H1 (cell line): Measurements from ENCODE around the gene BSG. TPM values are rescaled to one million over a fixed set of nuclear protein-coding genes. Genes with fewer than 3 reads are reported as not detected.

ENCODE experiments used
- CTCF ChIA-PET: fragments of 300-600 bp; sonication (Branson Sonifier 250); formaldehyde crosslinking; loops from one replicate; lab custom pipeline; 2021; ENCODE audit not compliant: partially characterized antibody; lab: Charles Lee
- POLR2A ChIA-PET: fragments of 300-600 bp; sonication (Branson Sonifier 250); formaldehyde crosslinking; loops from one replicate; lab custom pipeline; 2021; ENCODE audit warnings: inconsistent platforms; ENCODE audit not compliant: partially characterized antibody; lab: Charles Lee
- DNase-seq, 2 experiments: peaks; one replicate each; pipeline versions ENCODE4 v3.0.0 to v3.0.0-alpha.2; 2010 to 2022; ENCODE audit warnings: low spot score in 2 of 2, low read depth in 1 of 2, mixed read lengths in 1 of 2
- FAIRE-seq: peaks from 2 replicates; lab custom pipeline; 2011; peaks lifted over from hg19 to GRCh38; lab: Jason Lieb, UNC
- H2AFZ ChIP-seq: 2 replicates; pipeline ENCODE4 v1.8.1; 2012; ENCODE audit warnings: low read length, inconsistent platforms
- H2AK5ac ChIP-seq: 2 replicates; pipeline ENCODE4 v1.6.1; 2013; ENCODE audit warnings: low read depth, low read length
- H2BK120ac ChIP-seq: replicated peaks from 2 replicates; pipeline ENCODE3; 2013; ENCODE audit warnings: low read depth, low read length, inconsistent platforms
- H2BK12ac ChIP-seq: 2 replicates; pipeline ENCODE4 v1.6.1; 2013; ENCODE audit warnings: low read depth, low read length
- H2BK15ac ChIP-seq: 2 replicates; pipeline ENCODE4 v1.6.1; 2013; ENCODE audit warnings: low read length
- H2BK20ac ChIP-seq: 2 replicates; pipeline ENCODE4 v1.6.1; 2013; ENCODE audit warnings: low read length
- H2BK5ac ChIP-seq: 2 replicates; pipeline ENCODE4 v1.6.1; 2013; ENCODE audit warnings: low read depth, low read length
- H3K14ac ChIP-seq: 2 replicates; pipeline ENCODE4 v1.6.1; 2013; ENCODE audit warnings: inconsistent platforms; ENCODE audit not compliant: insufficient read length
- H3K18ac ChIP-seq: 2 replicates; pipeline ENCODE4 v1.6.1; 2013; ENCODE audit warnings: low read length; ENCODE audit errors: extremely low read depth
- H3K23ac ChIP-seq: 2 replicates; pipeline ENCODE4 v1.6.1; 2013; ENCODE audit warnings: inconsistent platforms; ENCODE audit not compliant: insufficient read length
- H3K23me2 ChIP-seq: 2 replicates; pipeline ENCODE4 v1.6.1; 2013; ENCODE audit warnings: low read depth, low read length
- H3K27ac ChIP-seq: 2 replicates; pipeline ENCODE4 v1.6.1; 2011; ENCODE audit warnings: low read depth, low read length, inconsistent platforms
- H3K27me3 ChIP-seq, 4 experiments: replicated peaks in 1 of 4; 1 replicate in 1 of 4; 2 replicates in 3 of 4; pipeline versions ENCODE4 v1.6.1 to v1.8.1; 2011 to 2013; ENCODE audit warnings: low read length in 3 of 4, mild to moderate bottlenecking in 3 of 4, inconsistent platforms in 2 of 4, mixed read lengths in 2 of 4, moderate library complexity in 1 of 4; ENCODE audit not compliant: control insufficient read depth in 3 of 4, insufficient read depth in 3 of 4; ENCODE audit errors: extremely low read depth in 1 of 4
- H3K36me3 ChIP-seq, 4 experiments: 2 replicates each; pipeline versions ENCODE4 v1.6.1 to v1.8.1; 2011 to 2013; ENCODE audit warnings: mild to moderate bottlenecking in 4 of 4, low read length in 3 of 4, moderate library complexity in 2 of 4, control low read depth in 1 of 4, inconsistent platforms in 1 of 4; ENCODE audit not compliant: insufficient read depth in 4 of 4, control insufficient read depth in 2 of 4
- H3K4ac ChIP-seq: replicated peaks from 2 replicates; pipeline ENCODE3; 2013; ENCODE audit warnings: low read length, low read depth, mixed read lengths, inconsistent platforms; ENCODE audit not compliant: insufficient read length
- H3K4me1 ChIP-seq, 4 experiments: replicated peaks in 1 of 4; 1 replicate in 1 of 4; 2 replicates in 3 of 4; pipeline versions ENCODE4 v1.6.1 to v1.8.1; 2011 to 2013; ENCODE audit warnings: low read length in 3 of 4, inconsistent platforms in 2 of 4, mixed read lengths in 1 of 4; ENCODE audit not compliant: insufficient read depth in 4 of 4, control insufficient read depth in 3 of 4
- H3K4me2 ChIP-seq, 2 experiments: 2 replicates each; pipeline versions ENCODE4 v1.6.1 to v1.8.1; 2011 to 2013; ENCODE audit warnings: low read depth in 2 of 2, low read length in 2 of 2, control low read depth in 1 of 2, inconsistent platforms in 1 of 2, mild to moderate bottlenecking in 1 of 2; ENCODE audit not compliant: insufficient read depth in 1 of 2
- H3K4me3 ChIP-seq, 4 experiments: fragments of 200-600, 300-600 bp in 1 of 4; sonication (generic), shearing (Covaris generic), sonication (Bioruptor Twin) in 1 of 4; 2 replicates each; pipeline versions ENCODE4 v1.5.1 to v1.8.1; 2011 to 2016; ENCODE audit warnings: low read length in 4 of 4, low read depth in 3 of 4, control low read depth in 2 of 4, inconsistent platforms in 2 of 4, mild to moderate bottlenecking in 2 of 4, mixed read lengths in 1 of 4, moderate library complexity in 1 of 4; ENCODE audit not compliant: insufficient read depth in 2 of 4; ENCODE audit errors: extremely low read depth in 1 of 4
- H3K56ac ChIP-seq: replicated peaks from 2 replicates; pipeline ENCODE3; 2013; ENCODE audit warnings: low read depth, mild to moderate bottlenecking, mixed read lengths, low read length, inconsistent platforms; ENCODE audit not compliant: insufficient read length
- H3K79me1 ChIP-seq: 2 replicates; pipeline ENCODE4 v1.6.1; 2013; ENCODE audit warnings: low read depth, low read length, control low read depth
- H3K79me2 ChIP-seq, 2 experiments: 2 replicates each; pipeline versions ENCODE4 v1.6.1 to v1.8.1; 2012 to 2013; ENCODE audit warnings: low read length in 2 of 2, mild to moderate bottlenecking in 2 of 2, inconsistent platforms in 1 of 2; ENCODE audit not compliant: insufficient read depth in 2 of 2, control insufficient read depth in 1 of 2
- H3K9ac ChIP-seq, 4 experiments: replicated peaks in 1 of 4; 1 replicate in 1 of 4; 2 replicates in 3 of 4; pipeline versions ENCODE4 v1.6.1 to v1.8.1; 2011 to 2013; ENCODE audit warnings: low read depth in 3 of 4, low read length in 3 of 4, control low read depth in 2 of 4, mild to moderate bottlenecking in 2 of 4, moderate library complexity in 2 of 4, inconsistent platforms in 1 of 4; ENCODE audit errors: extremely low read depth in 1 of 4
- H3K9me3 ChIP-seq, 2 experiments: 2 replicates each; pipeline versions ENCODE4 v1.6.1 to v1.8.1; 2012 to 2013; ENCODE audit warnings: mild to moderate bottlenecking in 2 of 2, moderate library complexity in 2 of 2, control low read depth in 1 of 2, inconsistent platforms in 1 of 2, low read depth in 1 of 2, low read length in 1 of 2, mixed read lengths in 1 of 2; ENCODE audit not compliant: insufficient read depth in 2 of 2
- H4K20me1 ChIP-seq, 2 experiments: replicated peaks in 1 of 2; 2 replicates each; pipeline versions ENCODE3 to v1.8.1; 2011 to 2013; ENCODE audit warnings: inconsistent platforms in 2 of 2, low read length in 2 of 2, mild to moderate bottlenecking in 1 of 2; ENCODE audit not compliant: insufficient read depth in 2 of 2, control insufficient read depth in 1 of 2
- H4K5ac ChIP-seq: 2 replicates; pipeline ENCODE4 v1.6.1; 2013; ENCODE audit warnings: low read length, low read depth, mixed read lengths, inconsistent platforms; ENCODE audit not compliant: insufficient read length
- H4K8ac ChIP-seq: 2 replicates; pipeline ENCODE4 v1.8.0; 2013; ENCODE audit warnings: mild to moderate bottlenecking, moderate library complexity, low read length, inconsistent platforms; ENCODE audit not compliant: insufficient read depth; ENCODE audit errors: extremely low read depth
- H4K91ac ChIP-seq: replicated peaks from 2 replicates; pipeline ENCODE3; 2013; ENCODE audit warnings: low read length, mixed read lengths, inconsistent platforms; ENCODE audit not compliant: insufficient read length
- ATF2 ChIP-seq: IDR thresholded peaks from 2 replicates; pipeline ENCODE4 v1.6.1; 2012; ENCODE audit warnings: low read length, inconsistent platforms
- CTBP2 ChIP-seq: IDR thresholded peaks from 2 replicates; pipeline ENCODE4 v1.7.0; 2011; ENCODE audit warnings: borderline replicate concordance, mild to moderate bottlenecking, moderate library complexity, mixed read lengths, low read length; ENCODE audit not compliant: insufficient read depth, insufficient read length
- JUN ChIP-seq: IDR thresholded peaks from 2 replicates; pipeline ENCODE4 v1.6.1; 2011; ENCODE audit warnings: low read depth, mild to moderate bottlenecking, improper control_type of control experiment, low read length
- KDM4A ChIP-seq: IDR thresholded peaks from one replicate; pipeline ENCODE4 v1.7.1; 2012; ENCODE audit warnings: low read depth, mild to moderate bottlenecking, moderate library complexity, low read length, inconsistent platforms; ENCODE audit not compliant: severe bottlenecking
- NANOG ChIP-seq: IDR thresholded peaks from 2 replicates; pipeline ENCODE4 v1.6.1; 2011; ENCODE audit warnings: low read length, low read depth, mild to moderate bottlenecking, inconsistent platforms; ENCODE audit not compliant: insufficient read depth, poor library complexity, severe bottlenecking
- NRF1 ChIP-seq: IDR thresholded peaks from 2 replicates; pipeline ENCODE4 v1.6.1; 2011; ENCODE audit warnings: mild to moderate bottlenecking, low read depth, low read length, improper control_type of control experiment
- POLR2AphosphoS5 ChIP-seq: IDR thresholded peaks from 2 replicates; pipeline ENCODE4 v1.6.1; 2011; ENCODE audit warnings: low read depth, low read length
- POU5F1 ChIP-seq: IDR thresholded peaks from 2 replicates; pipeline ENCODE4 v1.6.1; 2011; ENCODE audit warnings: low read depth, mild to moderate bottlenecking, low read length, moderate library complexity
- SIRT6 ChIP-seq: IDR thresholded peaks from one replicate; pipeline ENCODE4 v1.7.1; 2012; ENCODE audit warnings: low read length, inconsistent platforms
- SP1 ChIP-seq: IDR thresholded peaks from 2 replicates; pipeline ENCODE4 v1.6.1; 2011; ENCODE audit warnings: low read depth, low read length
- SP4 ChIP-seq: IDR thresholded peaks from 2 replicates; pipeline ENCODE4 v1.6.1; 2012; ENCODE audit warnings: low read length, inconsistent platforms
- TBP ChIP-seq: IDR thresholded peaks from 2 replicates; pipeline ENCODE4 v1.6.1; 2011; ENCODE audit warnings: low read depth, low read length, improper control_type of control experiment
- WGBS, 2 experiments: shearing (Covaris generic) in 1 of 2; methylation state at CpG; one replicate each; pipeline versions ENCODE4 v1.1.6 to v1.1.7; 2013 to 2015; ENCODE audit warnings: low lambda C conversion rate in 2 of 2, mixed read lengths in 2 of 2, inconsistent platforms in 1 of 2, low coverage in 1 of 2, missing lambda C conversion rate in 1 of 2; ENCODE audit not compliant: insufficient replicate concordance in 2 of 2, insufficient coverage in 1 of 2, insufficient read length in 1 of 2; ENCODE audit errors: extremely low coverage in 1 of 2, missing lambda C conversion rate in 1 of 2; 5-methylcytosine and 5-hydroxymethylcytosine counted together
- polyA plus RNA-seq, 7 experiments: library from polyadenylated mRNA; depleted of rRNA in 3 of 7; stranded (reverse) in 5 of 7; unstranded in 2 of 7; fragments of >200 nt in 5 of 7; fragments of 200-250 nt in 2 of 7; gene quantifications; 1 replicate in 5 of 7; 2 replicates in 1 of 7; 4 replicates in 1 of 7; pipeline versions ENCODE4 v1.2.1 to v1.2.3, GENCODE V29; 2011 to 2013; ENCODE audit warnings: missing spikeins in 2 of 7, mixed read lengths in 2 of 7
- total RNA-seq: library from RNA; stranded (reverse); fragmentation: NEBNext Ultra II Directional; extraction: Animal tissue kit (Norgen Biotek cat#: 25700); gene quantifications from 2 replicates; pipeline ENCODE4 v1.2.1, GENCODE V29; 2021

BSG gene
- total and polyA plus RNA-seq, 2 of the 8 experiments (the other 6 are each of a cell fraction or from before 2014, with no cell fraction given) = 726 to 1,055 TPM

DNA sequence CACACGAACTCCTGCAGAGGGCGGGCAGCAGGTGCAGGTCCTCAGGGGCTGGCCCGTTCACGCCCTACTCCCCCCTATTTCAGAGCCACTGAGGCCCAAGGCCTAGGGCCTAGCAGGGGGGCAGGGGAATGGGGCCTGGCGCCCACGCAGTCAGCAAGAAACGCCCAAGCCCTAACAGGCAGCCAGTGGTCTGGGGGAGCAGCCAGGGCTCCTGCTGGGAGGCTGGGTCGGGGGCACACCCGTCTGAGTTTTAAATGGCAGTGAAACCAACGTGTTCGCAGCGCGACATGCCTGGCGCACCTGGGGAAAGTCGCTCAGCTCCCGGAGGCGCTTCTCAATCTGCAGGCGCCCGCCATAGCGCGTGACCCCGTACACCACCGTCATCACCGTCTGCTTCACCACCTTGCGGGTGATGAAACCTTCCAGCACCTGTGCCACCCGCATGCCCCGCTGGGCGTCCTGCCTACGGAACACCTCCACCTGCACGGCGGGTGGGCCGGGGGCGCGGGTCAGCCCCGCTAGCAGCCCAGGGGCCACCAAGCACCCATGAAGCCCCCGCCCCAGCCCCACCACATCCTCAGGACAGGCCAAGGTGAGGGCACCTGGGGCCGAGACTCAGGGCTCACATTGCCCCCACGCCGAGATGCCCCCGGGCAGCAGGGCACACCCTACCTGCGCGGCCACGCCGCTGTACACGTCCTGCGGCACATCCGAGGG is 47.0 kb downstream of the BSG start:
- H3K14ac ChIP-seq = no peak overlapping the region
- H3K4me3 ChIP-seq = no peak overlapping the region
- no peak overlapping the region for H2AK5ac ChIP-seq
- no peak overlapping the region for H3K23ac ChIP-seq
- no peak overlapping the region for H4K8ac ChIP-seq
- peaks cover 0 to 16% of the 10 kb centered on the region in 2 experiments for H4K20me1 ChIP-seq
- DNase-seq = no peak
- 96% methylated on average over 24 of the region's 47 CpGs; no CpG with 5 or more reads in 1 of the 2 experiments for WGBS, 2 experiments
- H2BK5ac ChIP-seq = no peak overlapping the region
- H3K79me2 ChIP-seq = no peaks in the 10 kb centered on the region
- no peak for FAIRE-seq
- no peak overlapping the region for H3K18ac ChIP-seq
- H3K79me1 ChIP-seq = no peaks in the 10 kb centered on the region
- H3K9me3 ChIP-seq = no peaks in the 10 kb centered on the region
- no peak overlapping the region for H2BK15ac ChIP-seq
- no peaks in the 10 kb centered on the region for H3K23me2 ChIP-seq
- CTCF ChIA-PET = no interaction called here
- no peak overlapping the region for H2BK12ac ChIP-seq
- H3K4me2 ChIP-seq = no peak overlapping the region
- H3K56ac ChIP-seq = no peak overlapping the region
- H3K27me3 ChIP-seq = no peaks in the 10 kb centered on the region
- no peaks in the 10 kb centered on the region for H3K4me1 ChIP-seq
- no peak overlapping the region for H4K91ac ChIP-seq
- no peak overlapping the region for H3K4ac ChIP-seq
- H3K9ac ChIP-seq = no peak overlapping the region
- no peak overlapping the region for H4K5ac ChIP-seq
- H3K36me3 ChIP-seq = peaks cover 4 to 65% (median 35%) of the 10 kb centered on the region in 4 experiments; a peak in 7 of 8 replicates
- H2AFZ ChIP-seq = no peak overlapping the region
- H2BK20ac ChIP-seq = no peak overlapping the region
- no peak overlapping the region for H3K27ac ChIP-seq
- H2BK120ac ChIP-seq = no peak overlapping the region
- POLR2A ChIA-PET = no interaction called here
- TF ChIP-seq NRF1 = no peak
- no peak for TF ChIP-seq SP1
- no peak for TF ChIP-seq JUN
- no peak for TF ChIP-seq CTBP2
- no peak for TF ChIP-seq ATF2
- TF ChIP-seq TBP = no peak
- no peak for TF ChIP-seq SP4
- TF ChIP-seq SIRT6 = no peak
- no peak for TF ChIP-seq POLR2AphosphoS5
- no peak for TF ChIP-seq POU5F1
- no peak for TF ChIP-seq KDM4A
- no peak for TF ChIP-seq NANOG
